Peyer's patch (tissue), 4 donors: Measurements from ENCODE around the gene GNL3.

Experiments
- CTCF ChIP-seq, 6 experiments: fragments of 450-650 bp in 4 of 6; fragments of 200-600 bp in 2 of 6; sonication (generic) in 1 of 6; IDR thresholded peaks; one replicate each; pipeline ENCODE4 v1.5.1; 2017 to 2019; ENCODE audit warnings: antibody characterized with exemption in 6 of 6, mild to moderate bottlenecking in 3 of 6, moderate library complexity in 1 of 6
- POLR2A ChIP-seq, 2 donors: fragments of 450-650 bp; IDR thresholded peaks; one replicate each; pipeline ENCODE4 v1.5.1; 2017; ENCODE audit warnings: antibody characterized with exemption in 2 of 2, mild to moderate bottlenecking in 2 of 2, moderate library complexity in 2 of 2

GRCh38 chr3:52743721-52744120 lies 57.9 kb downstream of the GNL3 start:
- no peak for TF ChIP-seq CTCF (IDR thresholded peaks at IDR 0.05)
- TF ChIP-seq POLR2A (IDR thresholded peaks at IDR 0.05) = no peak
